Measurements from ENCODE around the gene PLEKHS1.
"Not testable (repeated sequence)": the region's sequence is repeated elsewhere in the genome, so short reads cannot be mapped to it uniquely, and the experiment has no call there.

Gene PLEKHS1

DNA sequence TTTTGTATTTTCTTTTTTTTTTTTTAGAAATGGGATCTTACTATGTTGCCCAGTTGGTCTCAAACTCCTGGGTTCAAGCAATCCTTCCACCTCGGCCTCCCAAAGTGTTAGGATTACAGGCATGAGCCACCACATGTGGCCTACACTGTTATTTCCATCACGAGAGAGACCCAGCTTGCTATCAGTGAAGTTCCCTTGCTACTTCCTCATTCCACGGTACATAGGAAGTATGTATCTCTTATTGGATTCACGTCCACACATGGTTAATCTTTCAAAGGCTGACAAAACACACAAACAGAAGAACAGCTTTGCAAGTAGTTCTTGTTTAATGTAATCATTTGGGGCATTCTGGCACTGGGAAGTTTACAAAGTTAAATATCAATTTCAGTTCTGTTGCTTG, 51.5 kb downstream of the PLEKHS1 start:
- no peak for DNase-seq

DNA sequence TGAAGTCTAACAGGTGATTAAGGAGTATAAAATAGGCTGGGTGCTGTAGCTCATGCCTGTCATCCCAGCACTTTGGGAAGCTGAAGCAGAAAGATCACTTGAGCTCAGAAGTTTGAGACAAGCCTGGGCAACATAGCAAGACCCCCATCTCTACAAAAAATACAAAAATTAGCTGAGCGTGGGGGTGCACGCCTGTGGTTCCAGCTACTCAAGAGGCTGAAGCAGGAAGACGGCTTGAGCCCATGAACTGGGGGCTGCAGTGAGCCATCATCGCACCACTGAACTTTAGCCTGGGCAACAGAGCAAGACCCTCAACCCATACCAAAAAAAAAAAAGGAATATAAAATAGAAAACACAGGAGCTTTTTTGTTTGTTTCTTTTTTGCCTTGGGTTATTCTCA, 55.0 kb downstream of the PLEKHS1 start:
- no peak for DNase-seq

DNA sequence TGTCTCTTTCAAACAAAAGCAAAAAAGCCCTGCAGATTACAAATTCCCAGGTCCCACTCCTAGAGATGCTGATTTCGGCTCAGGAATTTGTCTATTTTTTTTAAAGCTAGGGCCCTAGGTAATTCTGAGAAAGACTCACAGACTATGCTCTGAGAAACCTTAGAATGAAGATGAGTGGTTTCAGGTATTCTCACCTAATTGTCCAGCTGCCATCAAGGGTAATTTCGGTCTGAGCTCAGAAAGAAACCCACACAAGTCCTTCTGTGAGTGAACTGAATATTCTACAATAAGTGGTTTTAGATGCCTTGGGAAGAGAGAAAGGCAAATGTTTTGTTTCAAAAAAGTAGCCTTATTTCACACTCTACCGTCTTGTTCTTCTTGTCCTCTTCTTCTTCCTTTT, 56.7 kb downstream of the PLEKHS1 start:
- no peak for DNase-seq

DNA sequence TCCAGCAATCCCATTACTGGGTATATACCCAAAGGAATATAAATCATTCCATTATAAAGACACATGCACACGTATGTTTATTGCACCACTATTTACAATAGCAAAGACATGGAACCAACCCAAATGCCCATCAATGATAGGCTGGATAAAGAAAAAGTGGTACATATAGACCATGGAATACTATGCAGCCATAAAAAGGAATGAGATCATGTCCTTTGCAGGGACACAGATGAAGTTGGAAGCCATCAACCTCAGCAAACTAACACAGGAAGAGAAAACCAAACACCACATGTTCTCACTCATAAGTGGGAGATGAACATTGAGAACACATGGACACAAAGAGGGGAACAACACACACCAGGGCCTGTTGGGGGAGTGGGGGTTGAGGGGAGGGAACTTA, 63.2 kb downstream of the PLEKHS1 start:
- not testable (repeated sequence) for DNase-seq

DNA sequence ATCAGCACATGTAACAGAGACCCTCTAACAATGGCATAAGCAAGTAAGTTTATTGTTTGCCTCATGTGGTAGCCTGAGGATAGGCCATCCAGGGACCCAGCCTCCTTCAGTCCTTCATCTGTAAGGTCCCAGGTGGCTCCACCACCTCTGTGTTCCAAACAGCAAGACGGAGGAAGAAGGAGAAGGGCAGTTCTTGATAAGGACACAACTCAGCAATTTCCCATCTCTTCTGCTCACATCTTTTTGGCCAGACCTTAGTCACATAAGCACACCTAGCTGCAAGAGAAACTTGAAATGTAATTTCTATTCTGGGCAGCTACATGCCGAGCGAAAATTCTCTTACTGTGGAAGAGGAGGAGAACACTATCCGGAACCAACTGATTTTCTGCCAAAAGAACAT, 68.5 kb downstream of the PLEKHS1 start:
- no peak for DNase-seq

DNA sequence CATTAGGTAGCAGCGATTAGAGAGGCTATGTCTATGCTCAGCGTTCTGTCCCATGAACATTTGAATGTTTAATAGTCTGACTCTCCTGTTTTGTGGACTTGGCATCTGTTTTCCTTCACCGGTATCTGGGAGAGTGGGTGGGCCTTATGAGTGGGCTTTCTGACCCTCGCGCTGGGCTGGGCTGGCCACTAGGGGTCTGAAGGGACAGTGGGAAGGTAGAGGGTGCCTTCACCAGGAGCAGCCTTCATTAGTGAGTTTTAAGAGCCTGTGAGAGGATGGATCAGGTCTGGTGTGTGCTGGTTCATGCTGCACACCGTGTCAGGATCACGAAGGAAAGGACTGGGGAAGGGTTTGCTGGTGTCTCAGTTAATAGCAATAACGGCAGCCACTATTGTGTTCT, 69.0 kb downstream of the PLEKHS1 start:
- DNase-seq: no peak

DNA sequence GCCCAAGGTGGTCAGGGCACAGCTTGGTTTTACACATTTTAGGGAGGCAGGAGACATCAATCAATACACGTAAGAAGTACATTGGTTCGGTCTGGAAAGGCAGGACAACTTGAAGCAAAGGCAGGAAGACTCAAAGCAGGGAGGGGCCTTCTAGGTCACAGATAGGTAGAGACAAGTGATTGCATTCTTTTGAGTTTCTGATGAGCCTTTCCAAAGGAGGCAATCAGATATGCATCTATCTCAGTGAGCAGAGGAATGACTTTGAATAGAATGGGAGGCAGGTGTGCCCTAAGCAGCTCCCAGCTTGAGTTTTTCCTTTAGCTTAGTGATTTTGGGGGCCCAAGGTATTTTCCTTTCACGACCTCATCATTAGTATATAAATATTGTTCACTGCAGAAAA, 69.8 kb downstream of the PLEKHS1 start:
- not testable (repeated sequence) for DNase-seq

DNA sequence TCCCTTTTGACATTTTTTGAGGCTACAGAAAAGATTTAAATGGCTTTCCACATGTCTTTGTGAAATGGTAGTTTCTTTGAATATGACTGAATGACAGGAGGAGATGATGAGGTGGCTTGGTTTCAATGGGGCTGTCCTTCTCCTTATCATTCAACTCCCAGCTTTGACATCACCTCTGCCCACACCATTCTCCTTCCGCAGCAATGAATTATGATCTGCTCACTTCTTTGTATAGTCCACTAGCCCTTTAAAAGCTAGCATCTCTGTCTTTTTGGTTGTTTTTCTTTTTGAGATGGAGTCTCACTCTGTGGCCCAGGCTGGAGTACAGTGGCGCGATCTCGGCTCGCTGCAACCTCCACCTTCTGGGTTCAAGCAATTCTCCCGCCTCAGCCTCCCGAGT, 70.7 kb downstream of the PLEKHS1 start:
- DNase-seq: no peak

DNA sequence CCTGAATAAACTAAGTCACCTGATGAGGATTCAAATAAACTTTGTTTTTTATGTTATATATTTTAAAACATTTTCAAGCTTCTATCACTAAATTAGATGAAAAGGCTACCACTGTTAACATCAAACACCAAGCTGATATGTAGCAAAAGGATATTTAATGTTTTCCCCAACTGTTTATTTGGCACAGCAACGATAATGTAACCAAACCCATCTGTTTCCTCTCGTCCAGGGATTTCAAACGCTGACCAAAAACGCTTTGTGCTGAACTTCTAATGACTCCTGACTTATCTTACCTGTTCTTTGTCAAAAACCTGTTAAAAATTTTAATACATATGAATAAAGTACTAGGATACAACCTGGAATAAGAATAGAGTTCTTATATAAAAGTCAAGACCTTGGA, 71.9 kb downstream of the PLEKHS1 start:
- no peak for DNase-seq

DNA sequence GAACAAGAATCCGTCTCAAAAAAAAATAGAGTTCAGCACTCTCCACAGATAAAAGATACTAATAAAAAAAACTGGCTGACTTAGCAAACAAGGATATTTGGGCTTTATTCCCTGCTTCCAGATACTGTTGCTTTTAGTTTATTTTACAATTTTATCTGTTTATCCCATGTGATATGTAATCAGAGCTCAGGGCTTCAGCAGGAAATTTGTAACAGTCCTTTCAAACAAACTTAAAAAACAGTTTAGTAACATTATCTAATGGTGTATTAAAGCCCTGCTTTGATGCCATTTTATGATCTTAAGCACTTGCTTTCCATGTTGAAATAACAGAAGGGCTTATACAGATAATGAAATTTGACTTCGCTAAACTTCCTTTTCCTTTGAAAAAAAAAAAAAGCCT, 74.3 kb downstream of the PLEKHS1 start:
- DNase-seq: no peak

DNA sequence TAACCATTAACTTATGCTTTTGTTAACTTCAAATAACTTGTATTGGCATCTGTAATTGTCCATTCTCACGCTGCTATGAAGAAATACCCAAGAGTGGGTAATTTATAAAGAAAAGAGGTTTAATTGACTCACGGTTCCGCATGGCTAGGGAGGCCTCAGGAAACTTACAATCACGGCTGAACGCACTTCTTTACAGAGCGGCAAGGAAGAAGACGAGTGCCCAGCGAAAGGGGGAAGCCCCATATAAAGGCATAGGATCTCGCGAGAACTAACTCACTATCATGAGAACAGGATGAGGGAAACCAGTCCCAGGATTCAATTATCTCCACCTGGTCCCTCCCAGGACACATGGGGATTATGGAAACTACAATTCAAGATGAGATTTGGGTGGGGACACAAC, 77.1 kb downstream of the PLEKHS1 start:
- DNase-seq: not testable (repeated sequence)
